ENCODE data around the gene KCNQ1. TPM values are rescaled to one million over a fixed set of nuclear protein-coding genes. Genes with fewer than 3 reads are reported as not detected.
A peak's percentile ranks its signal among the peaks of the same experiment; 100 is the strongest.

The KCNQ1 gene
- total RNA-seq, 5 donors from 2014 or later (not counting 1 experiment from before 2014, with no cell fraction given), result 20.9 to 32.9 (median 24.0) TPM

GRCh38 chr11:2513441-2513840, 68.6 kb downstream of the KCNQ1 start:
- Mint-ChIP-seq H3K4me3 (no peak overlapping the region), H3K27me3 (no peaks in the 10 kb centered on the region), H3K36me3 (no peaks in the 10 kb centered on the region), H3K27ac (no peak overlapping the region), H3K9me3 (no peaks in the 10 kb centered on the region), H3K4me1 (peaks cover 2 to 12% (median 9%) of the 10 kb centered on the region in 3 donors)
- CTCF ChIA-PET, result interaction anchor here in 1 of 2 donors (0.8 kb wide), 1 partner anchor 48 kb away, joined by 3 read pairs; no protein-coding TSS in a partner anchor
- peak in 2 of 35 experiments; percentile 2 to 9 for DNase-seq
- Histone ChIP-seq H3K27me3 (replicated peaks in 1 of 2; ENCODE audit: control insufficient read depth in 2 of 2, extremely low read depth in 1 of 2, insufficient read depth in 2 of 2, low read length in 1 of 2) (no peaks in the 10 kb centered on the region), H3K9me3 (no peaks in the 10 kb centered on the region), H3K36me3 (ENCODE audit: control insufficient read depth in 2 of 2, extremely low read depth in 1 of 2, insufficient read depth in 1 of 2, low read length in 1 of 2) (no peaks in the 10 kb centered on the region), H3K27ac (ENCODE audit: low read length) (no peak overlapping the region), H3K4me1 (ENCODE audit: control insufficient read depth in 1 of 2, extremely low read depth in 1 of 2, insufficient read depth in 2 of 2, low read length in 2 of 2) (no peaks in the 10 kb centered on the region), H3K4me3 (ENCODE audit: control insufficient read depth in 1 of 2, extremely low read depth in 1 of 2, low read length in 1 of 2) (no peak overlapping the region)
- POLR2A ChIA-PET, result no interaction called here
- ATAC-seq (replicated peaks in 1 of 4), result no peak
- 90% methylated on average over 4 of the region's 6 CpGs for WGBS (ENCODE audit: insufficient coverage)

- ChIA-PET POLR2A (no interaction called here), CTCF (no interaction called here)
- no peaks in the 10 kb centered on the region for H3K9me3 ChIP-seq
- H3K4me3 ChIP-seq (ENCODE audit: control insufficient read depth in 1 of 2, extremely low read depth in 1 of 2, low read length in 1 of 2), result no peak overlapping the region
- Mint-ChIP-seq H3K27ac (no peak overlapping the region), H3K9me3 (no peaks in the 10 kb centered on the region), H3K4me1 (peaks cover 0 to 5% (median 5%) of the 10 kb centered on the region in 3 donors), H3K27me3 (no peaks in the 10 kb centered on the region), H3K4me3 (no peak overlapping the region), H3K36me3 (no peaks in the 10 kb centered on the region)
- no peaks in the 10 kb centered on the region for H3K27me3 ChIP-seq (replicated peaks in 1 of 2; ENCODE audit: control insufficient read depth in 2 of 2, extremely low read depth in 1 of 2, insufficient read depth in 2 of 2, low read length in 1 of 2)
- peak in 4 of 35 experiments; percentile 1 to 22 (median 6) for DNase-seq
- no peak overlapping the region for H3K27ac ChIP-seq (ENCODE audit: low read length)
- ATAC-seq (replicated peaks in 1 of 4), result no peak
- WGBS (ENCODE audit: insufficient coverage), result 80% methylated on average over 17 of the region's 25 CpGs
- H3K4me1 ChIP-seq (ENCODE audit: control insufficient read depth in 1 of 2, extremely low read depth in 1 of 2, insufficient read depth in 2 of 2, low read length in 2 of 2), result no peaks in the 10 kb centered on the region
- no peaks in the 10 kb centered on the region for H3K36me3 ChIP-seq (ENCODE audit: control insufficient read depth in 2 of 2, extremely low read depth in 1 of 2, insufficient read depth in 1 of 2, low read length in 1 of 2)
Measured at GRCh38 chr11:2515401-2516275, 70.8 kb downstream of the KCNQ1 start.

DNA sequence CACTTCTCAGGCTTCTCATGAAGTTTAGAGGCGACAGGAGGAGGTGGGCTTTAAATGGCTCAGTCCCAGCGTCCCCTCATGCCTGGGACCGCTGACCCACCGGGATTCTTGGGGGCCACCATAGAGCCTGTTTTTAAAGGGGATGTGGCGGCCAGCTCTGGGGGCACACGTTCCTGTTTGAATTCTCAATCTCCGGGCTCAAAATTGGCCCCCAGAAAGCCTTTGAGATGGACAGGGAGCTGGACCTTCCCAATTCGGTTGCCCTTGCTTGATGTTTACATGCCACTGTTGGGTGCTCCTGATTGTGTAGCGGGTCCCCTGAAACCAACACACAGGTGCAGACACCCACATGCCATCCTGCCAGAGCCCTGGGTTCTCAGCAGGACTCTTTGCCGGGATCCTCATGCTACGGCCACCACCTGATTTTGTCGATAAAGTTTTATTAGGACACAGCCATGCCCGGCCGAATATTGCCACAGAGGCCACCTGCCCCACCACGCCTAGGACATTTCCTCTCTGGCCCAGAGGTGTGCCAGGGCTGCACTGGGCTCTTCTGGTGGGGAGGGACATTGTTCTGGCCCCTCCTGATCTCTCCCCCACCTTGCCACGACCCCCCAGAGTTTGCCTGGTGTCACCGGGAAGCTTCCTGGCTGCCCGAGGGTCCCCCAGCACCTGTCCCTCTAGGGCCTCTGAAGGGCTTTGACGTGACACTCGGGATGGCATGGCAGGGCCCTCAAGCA, 71.6 kb downstream of the KCNQ1 start:
- DNase-seq, result peak in 2 of 35 experiments; percentile 3 to 6
- H3K9me3 ChIP-seq, result no peaks in the 10 kb centered on the region
- H3K4me3 ChIP-seq (ENCODE audit: control insufficient read depth in 1 of 2, extremely low read depth in 1 of 2, low read length in 1 of 2), result no peak overlapping the region
- H3K4me1 ChIP-seq (ENCODE audit: control insufficient read depth in 1 of 2, extremely low read depth in 1 of 2, insufficient read depth in 2 of 2, low read length in 2 of 2), result no peaks in the 10 kb centered on the region
- Mint-ChIP-seq H3K36me3 (peaks cover 3% of the 10 kb centered on the region), H3K27me3 (no peaks in the 10 kb centered on the region), H3K27ac (no peak overlapping the region), H3K4me3 (no peak overlapping the region), H3K4me1 (no peaks in the 10 kb centered on the region), H3K9me3 (no peaks in the 10 kb centered on the region)
- no peak overlapping the region for H3K27ac ChIP-seq (ENCODE audit: low read length)
- no peak for ATAC-seq (replicated peaks in 1 of 4)
- H3K27me3 ChIP-seq (replicated peaks in 1 of 2; ENCODE audit: control insufficient read depth in 2 of 2, extremely low read depth in 1 of 2, insufficient read depth in 2 of 2, low read length in 1 of 2), result no peaks in the 10 kb centered on the region
- POLR2A ChIA-PET, result no interaction called here
- CTCF ChIA-PET, result no interaction called here
- WGBS (ENCODE audit: insufficient coverage), result 79% methylated on average over 13 of the region's 20 CpGs
- no peaks in the 10 kb centered on the region for H3K36me3 ChIP-seq (ENCODE audit: control insufficient read depth in 2 of 2, extremely low read depth in 1 of 2, insufficient read depth in 1 of 2, low read length in 1 of 2)

- POLR2A ChIA-PET, result no interaction called here
- WGBS (ENCODE audit: insufficient coverage), result 90% methylated on average over 8 of the region's 13 CpGs
Measured at GRCh38 chr11:2517016-2517385, 72.2 kb downstream of the KCNQ1 start.

GRCh38 chr11:2517386-2518064, 72.7 kb downstream of the KCNQ1 start:
- no peak overlapping the region for H3K27ac ChIP-seq (ENCODE audit: low read length)
- H3K9me3 Mint-ChIP-seq, result no peaks in the 10 kb centered on the region
- ATAC-seq (replicated peaks in 1 of 4), result no peak
- H3K4me3 Mint-ChIP-seq, result no peak overlapping the region
- ChIA-PET POLR2A (no interaction called here), CTCF (no interaction called here)
- DNase-seq, result peak in 5 of 35 experiments; percentile 1 to 22 (median 2)
- H3K27ac Mint-ChIP-seq, result no peak overlapping the region
- H3K27me3 ChIP-seq (replicated peaks in 1 of 2; ENCODE audit: control insufficient read depth in 2 of 2, extremely low read depth in 1 of 2, insufficient read depth in 2 of 2, low read length in 1 of 2), result no peaks in the 10 kb centered on the region
- WGBS (ENCODE audit: insufficient coverage), result 82% methylated on average over 22 of the region's 26 CpGs
- peaks cover 3% of the 10 kb centered on the region for H3K36me3 Mint-ChIP-seq
- H3K4me1 ChIP-seq (ENCODE audit: control insufficient read depth in 1 of 2, extremely low read depth in 1 of 2, insufficient read depth in 2 of 2, low read length in 2 of 2), result no peaks in the 10 kb centered on the region
- no peak overlapping the region for H3K4me3 ChIP-seq (ENCODE audit: control insufficient read depth in 1 of 2, extremely low read depth in 1 of 2, low read length in 1 of 2)
- no peaks in the 10 kb centered on the region for H3K9me3 ChIP-seq
- no peaks in the 10 kb centered on the region for H3K27me3 Mint-ChIP-seq
- no peaks in the 10 kb centered on the region for H3K36me3 ChIP-seq (ENCODE audit: control insufficient read depth in 2 of 2, extremely low read depth in 1 of 2, insufficient read depth in 1 of 2, low read length in 1 of 2)
- H3K4me1 Mint-ChIP-seq, result no peaks in the 10 kb centered on the region

More at GRCh38 chr11:2517016-2517385, 72.2 kb downstream of the KCNQ1 start:
- H3K27ac Mint-ChIP-seq, result no peak overlapping the region
- H3K27me3 ChIP-seq (replicated peaks in 1 of 2; ENCODE audit: control insufficient read depth in 2 of 2, extremely low read depth in 1 of 2, insufficient read depth in 2 of 2, low read length in 1 of 2), result no peaks in the 10 kb centered on the region
- no peaks in the 10 kb centered on the region for H3K9me3 Mint-ChIP-seq
- H3K27me3 Mint-ChIP-seq, result no peaks in the 10 kb centered on the region
- no peak overlapping the region for H3K4me3 Mint-ChIP-seq
- no peak overlapping the region for H3K27ac ChIP-seq (ENCODE audit: low read length)
- no peaks in the 10 kb centered on the region for H3K4me1 Mint-ChIP-seq
- H3K4me1 ChIP-seq (ENCODE audit: control insufficient read depth in 1 of 2, extremely low read depth in 1 of 2, insufficient read depth in 2 of 2, low read length in 2 of 2), result no peaks in the 10 kb centered on the region
- H3K4me3 ChIP-seq (ENCODE audit: control insufficient read depth in 1 of 2, extremely low read depth in 1 of 2, low read length in 1 of 2), result no peak overlapping the region
- CTCF ChIA-PET, result no interaction called here
- H3K9me3 ChIP-seq, result no peaks in the 10 kb centered on the region
- H3K36me3 Mint-ChIP-seq, result peaks cover 3% of the 10 kb centered on the region
- DNase-seq (peak in 4 of 35 experiments; percentile 3 to 11 (median 3)), ATAC-seq (replicated peaks in 1 of 4) (no peak)
- no peaks in the 10 kb centered on the region for H3K36me3 ChIP-seq (ENCODE audit: control insufficient read depth in 2 of 2, extremely low read depth in 1 of 2, insufficient read depth in 1 of 2, low read length in 1 of 2)

Measured in T-cell (primary cell).